HUES64 (cell line): ENCODE results near the gene ARNT2.

Source experiments
- H3K27ac ChIP-seq: 2 replicates; pipeline ENCODE4 v1.7.0; 2013; ENCODE audit warnings: low read depth, low read length, inconsistent platforms
- H3K27me3 ChIP-seq: 2 replicates; pipeline ENCODE4 v1.6.1; 2013; ENCODE audit warnings: mild to moderate bottlenecking, low read length; ENCODE audit not compliant: insufficient read depth
- H3K36me3 ChIP-seq: 2 replicates; pipeline ENCODE4 v1.6.1; 2013; ENCODE audit warnings: mild to moderate bottlenecking, low read length; ENCODE audit not compliant: insufficient read depth
- H3K4me1 ChIP-seq: 2 replicates; pipeline ENCODE4 v1.6.1; 2013; ENCODE audit warnings: mild to moderate bottlenecking, low read length, moderate library complexity; ENCODE audit not compliant: insufficient read depth
- H3K4me3 ChIP-seq: 2 replicates; pipeline ENCODE4 v1.5.1; 2013; ENCODE audit warnings: mild to moderate bottlenecking, low read length, moderate library complexity
- H3K9ac ChIP-seq: 2 replicates; pipeline ENCODE4 v1.6.1; 2013; ENCODE audit warnings: mild to moderate bottlenecking, low read depth, low read length
- H3K9me3 ChIP-seq: 2 replicates; pipeline ENCODE4 v1.6.1; 2013; ENCODE audit warnings: low read depth, low read length; ENCODE audit not compliant: insufficient read depth
- WGBS: fragments of 150-250, 120-280 bp; methylation state at CpG from one replicate; pipeline ENCODE4 v1.1.7; 2013; ENCODE audit warnings: missing lambda C conversion rate; 5-methylcytosine and 5-hydroxymethylcytosine counted together

The ARNT2 gene

GRCh38 chr15:80442728-80443403, 38.7 kb downstream of the ARNT2 start:
- Histone ChIP-seq H3K27me3 (no peaks in the 10 kb centered on the region), H3K36me3 (no peaks in the 10 kb centered on the region), H3K9me3 (no peaks in the 10 kb centered on the region), H3K4me3 (no peak overlapping the region), H3K9ac (no peak overlapping the region), H3K27ac (no peak overlapping the region), H3K4me1 (no peaks in the 10 kb centered on the region)
- 97% methylated on average over 5 of the region's 6 CpGs for WGBS

- Histone ChIP-seq H3K4me1 (0 out of 2 replicates have a peak, but pooled peaks cover 1% of the 10 kb centered on the region), H3K36me3 (no peaks in the 10 kb centered on the region), H3K27ac (no peak overlapping the region), H3K4me3 (no peak overlapping the region), H3K9me3 (no peaks in the 10 kb centered on the region), H3K27me3 (no peaks in the 10 kb centered on the region), H3K9ac (no peak overlapping the region)
- WGBS, result 90% methylated on average over 4 of the region's 4 CpGs
These were observed 40.6 kb downstream of the ARNT2 start for GRCh38 chr15:80444680-80445251.

DNA sequence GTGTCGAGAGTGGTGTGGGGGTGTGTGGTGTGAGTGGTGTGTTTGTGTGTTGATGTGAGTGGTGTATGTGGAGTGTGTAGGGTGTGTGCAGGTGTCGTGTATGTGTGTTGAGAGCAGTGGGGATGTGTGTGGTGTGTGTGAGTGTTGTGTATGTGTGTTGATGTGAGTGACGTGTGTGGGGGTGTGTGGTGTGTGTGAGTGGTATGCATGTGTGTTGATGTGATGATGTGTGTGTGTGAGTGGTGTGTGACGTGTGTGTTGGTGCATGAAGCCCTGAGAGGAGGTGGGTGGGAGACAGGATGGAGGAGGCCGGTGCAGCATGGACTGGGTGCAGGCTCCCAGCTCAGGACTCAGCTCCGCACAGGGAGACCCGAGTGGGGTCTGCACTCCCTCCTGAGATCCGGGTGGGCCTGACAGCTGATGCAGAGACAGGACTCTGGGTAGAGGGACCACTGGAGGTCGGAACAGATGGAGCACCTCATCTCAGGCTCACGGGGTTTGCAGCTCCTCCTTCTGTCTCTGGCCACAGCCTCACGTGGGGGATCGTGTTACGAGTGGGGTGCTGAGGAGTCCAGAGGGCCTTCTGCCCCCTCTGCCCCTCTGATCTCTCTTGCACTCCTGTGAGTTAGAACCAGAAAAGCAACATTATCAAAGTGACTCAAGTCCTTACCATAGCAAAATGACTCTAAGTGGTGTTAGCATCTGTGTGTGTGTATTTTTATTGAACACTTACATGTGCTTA, 41.3 kb downstream of the ARNT2 start:
- Histone ChIP-seq H3K9ac (no peak overlapping the region), H3K27me3 (no peaks in the 10 kb centered on the region), H3K4me1 (peaks cover 9% of the 10 kb centered on the region), H3K4me3 (no peak overlapping the region), H3K27ac (no peak overlapping the region), H3K9me3 (no peaks in the 10 kb centered on the region), H3K36me3 (no peaks in the 10 kb centered on the region)
- 85% methylated on average over 13 of the region's 13 CpGs for WGBS

- Histone ChIP-seq H3K9ac (no peak overlapping the region), H3K27me3 (no peaks in the 10 kb centered on the region), H3K4me1 (peaks cover 20% of the 10 kb centered on the region), H3K4me3 (no peak overlapping the region), H3K27ac (no peak overlapping the region), H3K9me3 (no peaks in the 10 kb centered on the region), H3K36me3 (no peaks in the 10 kb centered on the region)
These were observed 42.9 kb downstream of the ARNT2 start for GRCh38 chr15:80447077-80447476.

GRCh38 chr15:80449825-80450224, 45.6 kb downstream of the ARNT2 start:
- H3K4me3 ChIP-seq, result no peak overlapping the region
- WGBS, result 90% methylated on average over 4 of the region's 5 CpGs
- no peaks in the 10 kb centered on the region for H3K27me3 ChIP-seq
- H3K9me3 ChIP-seq, result no peaks in the 10 kb centered on the region
- H3K36me3 ChIP-seq, result no peaks in the 10 kb centered on the region
- no peak overlapping the region for H3K9ac ChIP-seq
- no peak overlapping the region for H3K27ac ChIP-seq
- H3K4me1 ChIP-seq, result peaks cover 20% of the 10 kb centered on the region

- peaks cover 20% of the 10 kb centered on the region for H3K4me1 ChIP-seq
- H3K4me3 ChIP-seq, result no peak overlapping the region
- no peak overlapping the region for H3K9ac ChIP-seq
- no peaks in the 10 kb centered on the region for H3K36me3 ChIP-seq
- WGBS, result 66% methylated on average over 14 of the region's 14 CpGs
- no peak overlapping the region for H3K27ac ChIP-seq
- H3K9me3 ChIP-seq, result no peaks in the 10 kb centered on the region
- H3K27me3 ChIP-seq, result no peaks in the 10 kb centered on the region
These were observed 46.7 kb downstream of the ARNT2 start for GRCh38 chr15:80450811-80451321.

- H3K9ac ChIP-seq, result no peak overlapping the region
- no peak overlapping the region for H3K4me3 ChIP-seq
- WGBS, result 86% methylated on average over 4 of the region's 4 CpGs
- H3K4me1 ChIP-seq, result peaks cover 28% of the 10 kb centered on the region
- H3K27ac ChIP-seq, result no peak overlapping the region
- H3K27me3 ChIP-seq, result no peaks in the 10 kb centered on the region
- no peaks in the 10 kb centered on the region for H3K36me3 ChIP-seq
- no peaks in the 10 kb centered on the region for H3K9me3 ChIP-seq
These were observed 48.0 kb downstream of the ARNT2 start for GRCh38 chr15:80452166-80452565.

- Histone ChIP-seq H3K9me3 (no peaks in the 10 kb centered on the region), H3K36me3 (no peaks in the 10 kb centered on the region), H3K4me1 (peaks cover 23% of the 10 kb centered on the region), H3K9ac (no peak overlapping the region), H3K4me3 (no peak overlapping the region), H3K27me3 (no peaks in the 10 kb centered on the region), H3K27ac (no peak overlapping the region)
- WGBS, result 79% methylated on average over 6 of the region's 6 CpGs
These were observed 51.0 kb downstream of the ARNT2 start for GRCh38 chr15:80455051-80455648.

DNA sequence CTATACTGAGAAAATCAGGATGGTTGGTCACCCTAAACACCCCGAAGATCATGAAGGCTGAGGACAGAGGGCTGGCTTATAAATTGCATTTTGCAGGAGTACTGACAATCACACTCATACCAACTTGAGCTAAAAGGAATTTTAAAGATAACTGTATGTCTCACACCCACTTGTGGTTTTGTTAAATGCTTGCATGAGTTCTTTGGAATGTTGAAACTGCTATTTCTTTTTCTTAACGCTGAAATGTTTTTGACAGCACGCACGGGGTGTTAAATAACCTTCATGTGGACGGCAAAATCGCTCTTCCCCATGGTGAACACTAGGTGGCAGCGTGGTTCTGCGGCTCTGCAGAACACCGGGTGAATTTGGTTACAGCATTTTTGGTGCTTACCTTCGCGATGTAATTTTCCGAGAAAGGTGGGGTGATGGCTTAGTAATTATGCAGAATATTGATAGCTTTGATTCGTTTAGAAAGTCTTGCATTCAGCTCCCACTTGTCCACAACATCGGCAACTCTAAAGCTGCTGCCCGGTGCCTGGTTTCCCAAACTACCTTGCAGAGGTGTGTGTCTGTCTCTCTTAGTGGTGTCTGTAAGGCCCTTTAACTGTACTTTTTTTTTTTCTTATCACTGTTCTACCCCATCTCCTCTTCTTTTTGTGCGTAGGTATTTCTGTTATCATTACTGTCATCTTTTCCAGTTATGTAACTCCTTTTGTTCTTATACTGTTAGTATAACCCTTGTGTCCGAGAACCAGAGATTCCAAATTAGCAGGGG, 51.7 kb downstream of the ARNT2 start:
- Histone ChIP-seq H3K4me3 (no peak overlapping the region), H3K27ac (no peak overlapping the region), H3K4me1 (peaks cover 16% of the 10 kb centered on the region), H3K36me3 (no peaks in the 10 kb centered on the region), H3K9ac (no peak overlapping the region), H3K9me3 (no peaks in the 10 kb centered on the region), H3K27me3 (no peaks in the 10 kb centered on the region)
- WGBS, result 28% methylated on average over 16 of the region's 17 CpGs

GRCh38 chr15:80456517-80457492, 52.6 kb downstream of the ARNT2 start:
- H3K27me3 ChIP-seq, result no peaks in the 10 kb centered on the region
- no peaks in the 10 kb centered on the region for H3K9me3 ChIP-seq
- no peaks in the 10 kb centered on the region for H3K36me3 ChIP-seq
- H3K27ac ChIP-seq, result no peak overlapping the region
- no peak overlapping the region for H3K4me3 ChIP-seq
- H3K9ac ChIP-seq, result no peak overlapping the region
- peaks cover 8% of the 10 kb centered on the region for H3K4me1 ChIP-seq
- WGBS, result 60% methylated on average over 4 of the region's 4 CpGs
